Measurements from ENCODE around the gene ZNF578. TPM values are rescaled to one million over a fixed set of nuclear protein-coding genes. Genes with fewer than 3 reads are reported as not detected.
"Not testable (repeated sequence)": the region's sequence is repeated elsewhere in the genome, so short reads cannot be mapped to it uniquely, and the experiment has no call there.

The ZNF578 gene
- total RNA-seq, 1 experiment from 2014 or later = 0.07 TPM

GRCh38 chr19:52492994-52493470 lies 39.7 kb downstream of the ZNF578 start:
- H3K27me3 ChIP-seq = no peaks in the 10 kb centered on the region
- H3K4me3 ChIP-seq = no peak overlapping the region
- no peak for DNase-seq
- H3K9me3 ChIP-seq = peaks cover 10% of the 10 kb centered on the region; the same call in 1 of the 2 replicates
- H3K36me3 ChIP-seq = no peaks in the 10 kb centered on the region

GRCh38 chr19:52494518-52494917 lies 41.2 kb downstream of the ZNF578 start:
- DNase-seq = no peak
- H3K27me3 ChIP-seq = no peaks in the 10 kb centered on the region
- H3K4me3 ChIP-seq = no peak overlapping the region
- H3K36me3 ChIP-seq = no peaks in the 10 kb centered on the region
- H3K9me3 ChIP-seq = peaks cover 10% of the 10 kb centered on the region; the same call in 1 of the 2 replicates

DNA sequence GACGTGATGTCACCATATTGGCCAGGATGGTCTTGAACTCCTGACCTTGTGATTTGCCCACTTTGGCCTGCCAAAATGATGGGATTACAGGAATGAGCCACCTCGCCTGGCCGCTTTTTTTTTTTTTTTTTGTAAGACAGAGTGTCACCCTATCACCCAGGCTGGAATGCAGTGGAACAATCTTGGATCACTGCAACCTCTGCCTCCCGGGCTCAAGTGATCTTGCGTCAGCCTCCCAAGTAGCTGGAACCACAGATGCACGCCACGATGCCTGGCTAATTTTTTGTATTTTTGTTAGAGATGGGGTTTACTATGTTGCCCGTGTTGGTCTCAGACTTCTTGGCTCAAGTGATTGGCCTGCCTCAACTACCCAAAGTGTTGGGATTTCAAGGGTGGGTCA lies 45.2 kb downstream of the ZNF578 start:
- H3K9me3 ChIP-seq = no peaks in the 10 kb centered on the region; the same call in 1 of the 2 replicates
- no peak for DNase-seq
- H3K27me3 ChIP-seq = no peaks in the 10 kb centered on the region
- no peaks in the 10 kb centered on the region for H3K36me3 ChIP-seq
- H3K4me3 ChIP-seq = no peak overlapping the region

GRCh38 chr19:52500474-52500873 lies 47.1 kb downstream of the ZNF578 start:
- not testable (repeated sequence) for H3K27me3 ChIP-seq, H3K9me3 ChIP-seq, H3K36me3 ChIP-seq, H3K4me3 ChIP-seq, DNase-seq

- H3K27me3 ChIP-seq, H3K36me3 ChIP-seq, H3K4me3 ChIP-seq, H3K9me3 ChIP-seq, DNase-seq: not testable (repeated sequence)
These were observed 47.6 kb downstream of the ZNF578 start for GRCh38 chr19:52500991-52501390.

GRCh38 chr19:52507266-52507665 lies 53.9 kb downstream of the ZNF578 start:
- no peak for DNase-seq
- Histone ChIP-seq H3K36me3 (no peaks in the 10 kb centered on the region), H3K4me3 (no peak overlapping the region), H3K27me3 (no peaks in the 10 kb centered on the region), H3K9me3 (peaks cover 4% of the 10 kb centered on the region; the same call in 1 of the 2 replicates)

DNA sequence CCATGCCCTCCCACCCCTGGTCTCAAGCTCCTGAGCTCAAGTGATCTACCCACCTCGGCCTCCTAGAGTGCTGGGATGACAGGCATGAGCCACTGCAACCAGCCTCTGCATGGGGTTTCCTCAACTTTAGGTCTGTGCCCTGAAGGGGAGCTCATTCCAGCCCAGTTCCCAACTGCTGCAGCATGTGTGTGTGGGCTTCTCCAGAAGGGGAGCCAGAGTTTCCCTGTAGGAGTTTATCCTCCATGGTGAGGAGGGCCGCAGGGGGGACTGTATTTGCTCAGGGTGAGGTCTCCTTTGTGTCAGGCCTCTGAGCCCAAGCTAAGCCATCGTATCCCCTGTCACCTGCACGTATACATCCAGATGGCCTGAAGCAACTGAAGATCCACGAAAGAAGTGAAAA lies 62.8 kb downstream of the ZNF578 start:
- Histone ChIP-seq H3K4me3 (no peak overlapping the region), H3K9me3 (no peaks in the 10 kb centered on the region), H3K36me3 (no peaks in the 10 kb centered on the region), H3K27me3 (no peaks in the 10 kb centered on the region)
- DNase-seq = no peak

DNA sequence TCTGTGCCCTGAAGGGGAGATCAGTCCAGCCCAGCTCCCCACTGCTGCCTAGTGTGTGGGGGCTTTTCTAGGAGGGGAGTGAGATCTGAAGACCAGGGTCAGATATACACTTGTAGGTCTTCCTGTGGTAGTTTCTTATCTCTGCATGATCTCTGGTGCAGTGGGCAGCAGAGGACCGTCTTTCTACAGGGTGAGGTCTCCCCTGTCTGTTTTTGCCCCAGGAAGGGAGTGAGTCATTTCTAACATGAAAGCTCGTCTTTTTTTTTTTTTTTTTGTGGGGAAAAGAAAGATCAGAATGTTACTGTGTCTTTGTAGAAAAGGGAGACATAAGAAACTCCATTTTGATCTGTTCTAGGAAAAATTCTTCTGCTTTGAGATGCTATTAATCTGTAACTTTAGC lies 65.3 kb downstream of the ZNF578 start:
- Histone ChIP-seq H3K27me3 (no peaks in the 10 kb centered on the region), H3K36me3 (no peaks in the 10 kb centered on the region), H3K9me3 (no peaks in the 10 kb centered on the region), H3K4me3 (no peak overlapping the region)
- DNase-seq = no peak

DNA sequence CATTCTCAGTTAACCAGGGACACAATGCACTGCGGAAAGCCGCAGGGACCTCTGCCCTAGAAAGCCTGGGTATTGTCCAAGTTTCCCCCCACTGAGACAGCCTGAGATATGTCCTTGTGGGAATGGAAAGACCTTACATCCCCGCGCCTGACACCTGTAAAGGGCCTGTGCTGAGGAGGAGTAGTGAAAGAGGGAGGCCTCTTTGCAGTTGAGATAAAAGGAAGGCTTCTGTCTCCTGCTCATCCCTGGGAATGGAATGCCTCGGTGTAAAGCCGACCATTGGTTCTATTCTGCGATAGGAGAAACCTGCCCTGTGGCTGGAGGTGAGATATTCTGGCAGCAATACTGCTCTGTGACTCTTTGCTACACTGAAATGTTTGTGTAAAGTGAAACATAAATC lies 65.8 kb downstream of the ZNF578 start:
- H3K9me3 ChIP-seq, H3K36me3 ChIP-seq, H3K4me3 ChIP-seq, DNase-seq, H3K27me3 ChIP-seq: not testable (repeated sequence)

- DNase-seq = no peak
These were observed 66.7 kb downstream of the ZNF578 start for GRCh38 chr19:52520013-52520412.

GRCh38 chr19:52522551-52522950 lies 69.2 kb downstream of the ZNF578 start:
- no peaks in the 10 kb centered on the region for H3K36me3 ChIP-seq
- H3K4me3 ChIP-seq = no peak overlapping the region
- no peaks in the 10 kb centered on the region for H3K27me3 ChIP-seq
- H3K9me3 ChIP-seq = peaks cover 4% of the 10 kb centered on the region; the same call in 1 of the 2 replicates
- no peak for DNase-seq

More at GRCh38 chr19:52520013-52520412, 66.7 kb downstream of the ZNF578 start:
- H3K4me3 ChIP-seq = no peak overlapping the region
- no peaks in the 10 kb centered on the region for H3K9me3 ChIP-seq
- H3K27me3 ChIP-seq = no peaks in the 10 kb centered on the region
- H3K36me3 ChIP-seq = no peaks in the 10 kb centered on the region

- no peak for DNase-seq
- Histone ChIP-seq H3K27me3 (no peaks in the 10 kb centered on the region), H3K9me3 (peaks cover 4% of the 10 kb centered on the region; the same call in 1 of the 2 replicates), H3K4me3 (no peak overlapping the region), H3K36me3 (no peaks in the 10 kb centered on the region)
These were observed 70.7 kb downstream of the ZNF578 start for GRCh38 chr19:52524086-52524485.

DNA sequence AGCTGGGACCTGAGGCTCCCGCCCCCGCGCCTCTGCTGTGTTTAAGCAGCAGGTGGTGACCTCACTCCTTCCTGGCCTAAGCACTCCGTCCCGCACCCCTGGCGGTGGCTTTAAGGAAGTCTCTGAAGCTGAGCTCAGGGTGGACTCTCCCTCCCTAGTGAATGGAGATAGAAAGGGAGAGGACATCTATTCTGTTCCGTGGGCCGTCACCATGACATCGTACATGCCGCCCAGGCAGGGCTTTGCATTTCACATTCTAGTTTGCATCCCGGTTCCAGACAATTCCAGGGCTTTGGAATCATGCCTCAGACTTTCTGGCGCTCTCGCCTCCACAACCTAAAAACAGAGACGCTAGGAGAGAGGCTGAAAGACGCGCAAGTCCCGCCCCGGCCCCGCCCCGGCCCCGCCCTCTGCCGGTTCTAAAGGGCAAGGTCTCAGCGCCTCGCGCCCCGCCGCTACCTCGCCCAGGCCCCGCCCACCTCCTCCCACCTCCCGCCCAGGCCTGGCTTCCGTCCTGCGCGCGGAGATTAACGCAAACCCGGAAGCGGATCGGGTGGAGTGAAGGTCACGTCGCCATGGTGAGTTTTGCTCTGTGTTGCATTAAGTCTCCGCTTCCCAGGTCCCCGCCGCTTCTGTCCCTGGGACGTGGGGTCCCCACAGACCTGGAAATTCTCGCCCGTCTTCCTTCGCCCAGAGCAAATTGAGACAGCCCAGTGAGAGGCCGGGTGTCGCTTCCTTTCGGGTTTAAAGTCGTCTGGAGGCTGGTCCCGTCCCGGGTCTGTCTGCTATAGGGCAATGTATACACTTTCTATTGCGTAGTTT lies 74.0 kb downstream of the ZNF578 start, which contains the start of gene ZNF808:
Gene ZNF808, plus strand, starts transcription at position 535 of the 822 bp plus-strand sequence. CDS start 15,617 bp downstream, outside the sequence.
- Histone ChIP-seq H3K4me3 (peak within 1 kb of the TSS; percentile 83), H3K36me3 (peaks cover 4% of the 10 kb centered on the region; the same call in 1 of the 2 replicates), H3K27me3 (no peaks in the 10 kb centered on the region), H3K9me3 (peaks cover 4% of the 10 kb centered on the region; the same call in 1 of the 2 replicates)
- peak; percentile 96 for DNase-seq

DNA sequence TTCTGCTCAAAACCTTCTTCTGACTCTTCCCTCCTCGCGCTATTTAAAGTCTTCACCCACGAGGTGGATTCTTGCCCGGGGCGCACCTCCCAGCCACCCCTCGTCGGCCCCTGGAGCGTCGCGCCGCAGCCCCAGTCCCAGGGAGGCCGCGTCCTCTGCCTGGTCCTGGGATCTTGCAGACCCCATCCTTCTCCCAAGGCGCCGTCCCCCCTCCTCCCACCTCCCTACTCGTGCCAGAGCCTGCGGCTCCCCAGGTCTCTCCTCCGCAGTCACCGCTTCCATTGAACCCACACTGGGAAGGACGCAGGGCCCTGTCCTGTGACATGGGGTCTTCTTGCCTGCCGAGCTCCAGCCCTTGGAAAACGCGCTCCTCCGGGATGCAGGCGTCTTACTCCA lies 74.6 kb downstream of the ZNF578 start:
- Histone ChIP-seq H3K9me3 (peaks cover 4% of the 10 kb centered on the region; the same call in 1 of the 2 replicates), H3K4me3 (peak overlapping the region; percentile 83), H3K27me3 (no peaks in the 10 kb centered on the region), H3K36me3 (peaks cover 4% of the 10 kb centered on the region; the same call in 1 of the 2 replicates)
- peak; percentile 18 for DNase-seq

DNA sequence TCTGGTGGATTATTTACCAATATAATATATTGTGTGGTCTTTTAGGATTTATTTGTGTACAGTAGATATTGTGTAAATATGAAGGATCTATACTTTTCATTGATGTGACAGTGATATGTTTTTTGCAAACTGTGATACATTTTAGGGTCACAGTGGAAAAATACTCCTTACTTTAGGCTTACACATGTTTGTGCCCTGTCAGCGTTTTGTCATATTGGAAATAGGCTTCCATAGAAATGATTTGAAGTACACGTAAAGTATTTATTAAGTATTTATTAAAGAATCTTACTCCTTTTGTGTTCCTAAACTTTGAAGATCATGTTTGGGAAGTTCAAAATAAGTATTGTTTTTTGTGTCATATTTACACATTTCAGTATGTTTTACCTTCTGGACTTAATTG lies 79.1 kb downstream of the ZNF578 start:
- DNase-seq = no peak
- H3K36me3 ChIP-seq = peaks cover 10% of the 10 kb centered on the region

GRCh38 chr19:52533901-52534300 lies 80.5 kb downstream of the ZNF578 start:
- Histone ChIP-seq H3K27me3 (no peaks in the 10 kb centered on the region), H3K9me3 (no peaks in the 10 kb centered on the region), H3K36me3 (peaks cover 10% of the 10 kb centered on the region), H3K4me3 (no peak overlapping the region)
- no peak for DNase-seq

More for the DNA sequence above, 79.1 kb downstream of the ZNF578 start:
- no peaks in the 10 kb centered on the region for H3K27me3 ChIP-seq
- H3K9me3 ChIP-seq = no peaks in the 10 kb centered on the region
- H3K4me3 ChIP-seq = no peak overlapping the region

- H3K4me3 ChIP-seq, H3K9me3 ChIP-seq, H3K36me3 ChIP-seq, H3K27me3 ChIP-seq, DNase-seq: not testable (repeated sequence)
These were observed 82.0 kb downstream of the ZNF578 start for GRCh38 chr19:52535385-52535770.

Data from MG63 (cell line).